ENCODE data around the gene PRR23E. TPM values are rescaled to one million over a fixed set of nuclear protein-coding genes. Genes with fewer than 3 reads are reported as not detected.

The PRR23E gene
- total and polyA plus RNA-seq, 10 of the 15 experiments (the other 5 are each of a cell fraction or from before 2014, with no cell fraction given), result not detected

DNA sequence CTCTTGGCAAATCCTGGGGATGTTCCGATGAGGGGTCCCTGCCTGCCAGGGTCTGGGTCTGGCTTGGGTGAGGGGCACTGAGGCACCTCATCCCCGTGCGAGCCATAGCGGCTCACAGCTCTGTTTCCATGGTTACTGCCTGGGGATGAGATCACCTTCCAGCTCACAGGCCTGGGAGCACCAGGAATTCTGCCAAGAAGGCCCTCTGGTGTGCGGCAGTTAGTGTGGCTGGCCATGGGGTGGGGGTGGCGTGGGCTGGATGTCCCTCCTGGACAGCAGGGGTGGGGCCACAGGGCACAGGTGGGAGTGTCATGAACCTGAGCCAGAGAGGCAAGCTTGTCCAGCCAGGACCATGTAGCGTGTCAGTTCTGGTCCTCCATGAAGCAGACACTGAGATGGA is 22.1 kb upstream of the PRR23E start:
- SMC1A ChIA-PET (ENCODE audit: uncharacterized antibody, unreplicated experiment), result interaction anchor here (1.0 kb wide), 1 partner anchor 81 kb away, joined by 3 read pairs; no protein-coding TSS in a partner anchor
- BruUV-seq (replicated peaks), result no TSS peak
- FAIRE-seq (no peak), ATAC-seq (no peak), DNase-seq (ENCODE audit: low read depth, low spot score) (no peak)
- 30% methylated on average over 7 of the region's 7 CpGs for WGBS (ENCODE audit: insufficient coverage, insufficient replicate concordance, low lambda C conversion rate, missing lambda C conversion rate)
- Histone ChIP-seq H3K4me3 (no peak overlapping the region), H2AFZ (ENCODE audit: control insufficient read depth, low read depth, low read length) (no peak overlapping the region), H3K4me1 (ENCODE audit: control insufficient read depth, insufficient read depth, low read length) (no peaks in the 10 kb centered on the region), H3K27ac (ENCODE audit: control insufficient read depth, insufficient read depth) (no peak overlapping the region), H3K9ac (ENCODE audit: control insufficient read depth, insufficient read depth, low read length) (no peak overlapping the region), H3K27me3 (replicated peaks in 1 of 2; ENCODE audit: control insufficient read depth in 2 of 2, insufficient read depth in 2 of 2, low read length in 1 of 2) (peaks cover 0 to 5% of the 10 kb centered on the region in 2 experiments; a peak in 3 of 4 replicates), H3K9me3 (replicated peaks; ENCODE audit: control insufficient read depth, insufficient read depth, low read length) (no peaks in the 10 kb centered on the region), H3K4me2 (ENCODE audit: control insufficient read depth, insufficient read depth) (no peak overlapping the region), H3K79me2 (ENCODE audit: control insufficient read depth, insufficient read depth, low read length) (no peaks in the 10 kb centered on the region), H3K36me3 (ENCODE audit: control insufficient read depth in 2 of 2, insufficient read depth in 2 of 2, low read length in 1 of 2) (no peaks in the 10 kb centered on the region), H4K20me1 (ENCODE audit: control insufficient read depth, insufficient read depth) (no peaks in the 10 kb centered on the region)
- RAD21 ChIA-PET (ENCODE audit: unreplicated experiment), result no interaction called here
- intact Hi-C loops (cut with micrococcal nuclease; ENCODE audit: unreplicated experiment) (no loop called here), in situ Hi-C loops (cut with MboI) (no loop called here)
- TF ChIP-seq NR2C2 (IDR thresholded peaks at IDR 0.05; ENCODE audit: borderline replicate concordance, control insufficient read depth, insufficient read length, low read depth) (no peak), FOXM1 (IDR thresholded peaks at IDR 0.05; ENCODE audit: low read depth, low read length) (no peak), RAD21 (IDR thresholded peaks at IDR 0.05; ENCODE audit: insufficient read depth, low read depth, low read length) (no peak), HCFC1 (IDR thresholded peaks at IDR 0.05; ENCODE audit: low read length) (no peak), GATAD2B (conservative IDR thresholded peaks at IDR 0.05; ENCODE audit: low read depth) (no peak)
- TF ChIP-seq, protein P1, sequence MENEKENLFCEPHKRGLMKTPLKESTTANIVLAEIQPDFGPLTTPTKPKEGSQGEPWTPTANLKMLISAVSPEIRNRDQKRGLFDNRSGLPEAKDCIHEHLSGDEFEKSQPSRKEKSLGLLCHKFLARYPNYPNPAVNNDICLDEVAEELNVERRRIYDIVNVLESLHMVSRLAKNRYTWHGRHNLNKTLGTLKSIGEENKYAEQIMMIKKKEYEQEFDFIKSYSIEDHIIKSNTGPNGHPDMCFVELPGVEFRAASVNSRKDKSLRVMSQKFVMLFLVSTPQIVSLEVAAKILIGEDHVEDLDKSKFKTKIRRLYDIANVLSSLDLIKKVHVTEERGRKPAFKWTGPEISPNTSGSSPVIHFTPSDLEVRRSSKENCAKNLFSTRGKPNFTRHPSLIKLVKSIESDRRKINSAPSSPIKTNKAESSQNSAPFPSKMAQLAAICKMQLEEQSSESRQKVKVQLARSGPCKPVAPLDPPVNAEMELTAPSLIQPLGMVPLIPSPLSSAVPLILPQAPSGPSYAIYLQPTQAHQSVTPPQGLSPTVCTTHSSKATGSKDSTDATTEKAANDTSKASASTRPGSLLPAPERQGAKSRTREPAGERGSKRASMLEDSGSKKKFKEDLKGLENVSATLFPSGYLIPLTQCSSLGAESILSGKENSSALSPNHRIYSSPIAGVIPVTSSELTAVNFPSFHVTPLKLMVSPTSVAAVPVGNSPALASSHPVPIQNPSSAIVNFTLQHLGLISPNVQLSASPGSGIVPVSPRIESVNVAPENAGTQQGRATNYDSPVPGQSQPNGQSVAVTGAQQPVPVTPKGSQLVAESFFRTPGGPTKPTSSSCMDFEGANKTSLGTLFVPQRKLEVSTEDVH (IDR thresholded peaks at IDR 0.05; ENCODE audit: low read depth, partially characterized antibody), result no peak
- TF ChIP-seq, protein P2, sequence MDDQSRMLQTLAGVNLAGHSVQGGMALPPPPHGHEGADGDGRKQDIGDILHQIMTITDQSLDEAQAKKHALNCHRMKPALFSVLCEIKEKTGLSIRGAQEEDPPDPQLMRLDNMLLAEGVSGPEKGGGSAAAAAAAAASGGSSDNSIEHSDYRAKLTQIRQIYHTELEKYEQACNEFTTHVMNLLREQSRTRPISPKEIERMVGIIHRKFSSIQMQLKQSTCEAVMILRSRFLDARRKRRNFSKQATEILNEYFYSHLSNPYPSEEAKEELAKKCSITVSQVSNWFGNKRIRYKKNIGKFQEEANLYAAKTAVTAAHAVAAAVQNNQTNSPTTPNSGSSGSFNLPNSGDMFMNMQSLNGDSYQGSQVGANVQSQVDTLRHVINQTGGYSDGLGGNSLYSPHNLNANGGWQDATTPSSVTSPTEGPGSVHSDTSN (IDR thresholded peaks at IDR 0.05; ENCODE audit: insufficient replicate concordance, low read depth, low read length), result no peak
- POLR2A ChIA-PET, result no interaction called here
- CTCF ChIA-PET, result no interaction called here
